ENCODE results near the gene OR2T10. TPM values are rescaled to one million over a fixed set of nuclear protein-coding genes. Genes with fewer than 3 reads are reported as not detected.

Gene OR2T10
- total RNA-seq, 1 experiment from 2014 or later, result not detected

DNA sequence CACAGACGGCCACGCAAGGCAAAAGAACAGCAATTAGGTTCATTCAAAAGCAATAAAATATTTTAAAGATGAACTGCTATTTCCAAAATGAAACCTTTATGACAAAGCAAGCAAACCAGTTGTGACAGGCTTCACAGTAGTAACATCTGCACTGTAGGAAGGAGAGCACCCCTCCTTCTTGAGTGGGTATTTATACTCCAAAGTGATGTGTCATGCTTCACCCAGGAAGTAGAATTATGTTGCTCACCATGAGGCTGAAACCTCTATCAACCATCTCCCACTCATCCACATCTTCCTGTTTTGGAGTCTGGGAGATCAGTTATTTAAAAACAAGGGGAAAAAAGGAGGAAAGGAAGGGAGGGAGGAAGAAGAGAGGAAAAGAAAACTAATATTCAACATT lies 885 bp downstream of the OR2T10 start:
- no peak overlapping the region for H3K27ac ChIP-seq (ENCODE audit: low read length)
- H3K4me3 ChIP-seq (ENCODE audit: low read depth in 2 of 2, low read length in 2 of 2), result no peak overlapping the region
- CTCF ChIA-PET, result no interaction called here
- H3K9me3 ChIP-seq (ENCODE audit: control insufficient read depth, insufficient read depth, low read depth, low read length), result no peaks in the 10 kb centered on the region
- no peaks in the 10 kb centered on the region for H3K27me3 ChIP-seq (ENCODE audit: control insufficient read depth, insufficient read depth, low read length)
- DNase-seq (ENCODE audit: low read depth, low spot score) (no peak), ATAC-seq (no peak)
- no TSS peak for BruUV-seq (replicated peaks)
- POLR2A ChIA-PET, result no interaction called here
- TF ChIP-seq, protein P1, sequence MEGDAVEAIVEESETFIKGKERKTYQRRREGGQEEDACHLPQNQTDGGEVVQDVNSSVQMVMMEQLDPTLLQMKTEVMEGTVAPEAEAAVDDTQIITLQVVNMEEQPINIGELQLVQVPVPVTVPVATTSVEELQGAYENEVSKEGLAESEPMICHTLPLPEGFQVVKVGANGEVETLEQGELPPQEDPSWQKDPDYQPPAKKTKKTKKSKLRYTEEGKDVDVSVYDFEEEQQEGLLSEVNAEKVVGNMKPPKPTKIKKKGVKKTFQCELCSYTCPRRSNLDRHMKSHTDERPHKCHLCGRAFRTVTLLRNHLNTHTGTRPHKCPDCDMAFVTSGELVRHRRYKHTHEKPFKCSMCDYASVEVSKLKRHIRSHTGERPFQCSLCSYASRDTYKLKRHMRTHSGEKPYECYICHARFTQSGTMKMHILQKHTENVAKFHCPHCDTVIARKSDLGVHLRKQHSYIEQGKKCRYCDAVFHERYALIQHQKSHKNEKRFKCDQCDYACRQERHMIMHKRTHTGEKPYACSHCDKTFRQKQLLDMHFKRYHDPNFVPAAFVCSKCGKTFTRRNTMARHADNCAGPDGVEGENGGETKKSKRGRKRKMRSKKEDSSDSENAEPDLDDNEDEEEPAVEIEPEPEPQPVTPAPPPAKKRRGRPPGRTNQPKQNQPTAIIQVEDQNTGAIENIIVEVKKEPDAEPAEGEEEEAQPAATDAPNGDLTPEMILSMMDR (IDR thresholded peaks at IDR 0.05), result no peak
- no peak for TF ChIP-seq POLR2AphosphoS5 (IDR thresholded peaks at IDR 0.05; ENCODE audit: low read depth, low read length)
- TF ChIP-seq, protein P2, sequence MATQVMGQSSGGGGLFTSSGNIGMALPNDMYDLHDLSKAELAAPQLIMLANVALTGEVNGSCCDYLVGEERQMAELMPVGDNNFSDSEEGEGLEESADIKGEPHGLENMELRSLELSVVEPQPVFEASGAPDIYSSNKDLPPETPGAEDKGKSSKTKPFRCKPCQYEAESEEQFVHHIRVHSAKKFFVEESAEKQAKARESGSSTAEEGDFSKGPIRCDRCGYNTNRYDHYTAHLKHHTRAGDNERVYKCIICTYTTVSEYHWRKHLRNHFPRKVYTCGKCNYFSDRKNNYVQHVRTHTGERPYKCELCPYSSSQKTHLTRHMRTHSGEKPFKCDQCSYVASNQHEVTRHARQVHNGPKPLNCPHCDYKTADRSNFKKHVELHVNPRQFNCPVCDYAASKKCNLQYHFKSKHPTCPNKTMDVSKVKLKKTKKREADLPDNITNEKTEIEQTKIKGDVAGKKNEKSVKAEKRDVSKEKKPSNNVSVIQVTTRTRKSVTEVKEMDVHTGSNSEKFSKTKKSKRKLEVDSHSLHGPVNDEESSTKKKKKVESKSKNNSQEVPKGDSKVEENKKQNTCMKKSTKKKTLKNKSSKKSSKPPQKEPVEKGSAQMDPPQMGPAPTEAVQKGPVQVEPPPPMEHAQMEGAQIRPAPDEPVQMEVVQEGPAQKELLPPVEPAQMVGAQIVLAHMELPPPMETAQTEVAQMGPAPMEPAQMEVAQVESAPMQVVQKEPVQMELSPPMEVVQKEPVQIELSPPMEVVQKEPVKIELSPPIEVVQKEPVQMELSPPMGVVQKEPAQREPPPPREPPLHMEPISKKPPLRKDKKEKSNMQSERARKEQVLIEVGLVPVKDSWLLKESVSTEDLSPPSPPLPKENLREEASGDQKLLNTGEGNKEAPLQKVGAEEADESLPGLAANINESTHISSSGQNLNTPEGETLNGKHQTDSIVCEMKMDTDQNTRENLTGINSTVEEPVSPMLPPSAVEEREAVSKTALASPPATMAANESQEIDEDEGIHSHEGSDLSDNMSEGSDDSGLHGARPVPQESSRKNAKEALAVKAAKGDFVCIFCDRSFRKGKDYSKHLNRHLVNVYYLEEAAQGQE (IDR thresholded peaks at IDR 0.05; ENCODE audit: insufficient read depth in 1 of 2, low read depth in 2 of 2, low read length in 1 of 2), result no peak
- TF ChIP-seq SIN3A (IDR thresholded peaks at IDR 0.05; ENCODE audit: borderline replicate concordance, insufficient read depth, low read depth, low read length), result no peak
- no peak for TF ChIP-seq TCF7L2 (IDR thresholded peaks at IDR 0.05; ENCODE audit: low read depth, low read length)
- in situ Hi-C loops (cut with HindIII; ENCODE audit: low pct_unique_long_range_greater_than_20kb, low sequenced_read_pairs), result no loop called here
- intact Hi-C loops (cut with micrococcal nuclease; ENCODE audit: unreplicated experiment), result no loop called here
- no peaks in the 10 kb centered on the region for H3K36me3 ChIP-seq (ENCODE audit: control insufficient read depth, insufficient read depth, low read length)
- no peaks in the 10 kb centered on the region for H3K4me1 ChIP-seq (ENCODE audit: control insufficient read depth, insufficient read depth, low read length)

DNA sequence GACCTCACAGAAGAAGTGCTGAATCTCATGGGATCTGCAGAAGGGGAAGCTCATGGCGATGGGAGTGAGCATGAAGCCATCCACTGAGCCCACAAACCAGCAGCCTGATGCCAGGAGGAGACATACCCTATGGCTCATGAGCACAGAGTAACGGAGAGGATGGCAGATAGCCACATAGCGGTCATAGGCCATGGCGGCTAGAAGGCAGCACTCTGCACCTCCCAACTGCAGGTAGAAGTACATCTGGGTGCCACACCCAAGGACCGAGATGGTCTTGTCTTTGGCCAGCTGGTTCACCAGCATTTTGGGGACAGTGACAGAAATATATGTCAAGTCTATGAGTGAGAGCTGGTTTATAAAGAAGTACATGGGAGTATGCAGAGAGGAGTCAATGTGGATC lies 4.3 kb downstream of the OR2T10 start:
- POLR2A ChIA-PET, result no interaction called here

More for the DNA sequence above, 4.3 kb downstream of the OR2T10 start:
- Histone ChIP-seq H3K27me3 (ENCODE audit: control insufficient read depth, insufficient read depth, low read length) (no peaks in the 10 kb centered on the region), H3K9me3 (ENCODE audit: control insufficient read depth, insufficient read depth, low read depth, low read length) (no peaks in the 10 kb centered on the region), H3K4me1 (ENCODE audit: control insufficient read depth, insufficient read depth, low read length) (no peaks in the 10 kb centered on the region), H3K4me3 (ENCODE audit: low read depth in 2 of 2, low read length in 2 of 2) (no peak overlapping the region), H3K27ac (ENCODE audit: low read length) (no peak overlapping the region), H3K36me3 (ENCODE audit: control insufficient read depth, insufficient read depth, low read length) (no peaks in the 10 kb centered on the region)
- no peak for DNase-seq (ENCODE audit: low read depth, low spot score)
- in situ Hi-C loops (cut with HindIII; ENCODE audit: low pct_unique_long_range_greater_than_20kb, low sequenced_read_pairs), result no loop called here
- BruUV-seq (replicated peaks), result no TSS peak
- ATAC-seq, result no peak
- intact Hi-C loops (cut with micrococcal nuclease; ENCODE audit: unreplicated experiment), result no loop called here
- CTCF ChIA-PET, result no interaction called here
- TF ChIP-seq, protein P1 (IDR thresholded peaks at IDR 0.05), result no peak
- TF ChIP-seq, protein P2 (IDR thresholded peaks at IDR 0.05; ENCODE audit: insufficient read depth in 1 of 2, low read depth in 2 of 2, low read length in 1 of 2), result no peak
- TF ChIP-seq POLR2AphosphoS5 (IDR thresholded peaks at IDR 0.05; ENCODE audit: low read depth, low read length), result no peak
- no peak for TF ChIP-seq SIN3A (IDR thresholded peaks at IDR 0.05; ENCODE audit: borderline replicate concordance, insufficient read depth, low read depth, low read length)
- TF ChIP-seq TCF7L2 (IDR thresholded peaks at IDR 0.05; ENCODE audit: low read depth, low read length), result no peak
